ENCODE results near the gene C9orf153.
"Not testable (repeated sequence)": the region's sequence is repeated elsewhere in the genome, so short reads cannot be mapped to it uniquely, and the experiment has no call there.

C9orf153 gene

DNA sequence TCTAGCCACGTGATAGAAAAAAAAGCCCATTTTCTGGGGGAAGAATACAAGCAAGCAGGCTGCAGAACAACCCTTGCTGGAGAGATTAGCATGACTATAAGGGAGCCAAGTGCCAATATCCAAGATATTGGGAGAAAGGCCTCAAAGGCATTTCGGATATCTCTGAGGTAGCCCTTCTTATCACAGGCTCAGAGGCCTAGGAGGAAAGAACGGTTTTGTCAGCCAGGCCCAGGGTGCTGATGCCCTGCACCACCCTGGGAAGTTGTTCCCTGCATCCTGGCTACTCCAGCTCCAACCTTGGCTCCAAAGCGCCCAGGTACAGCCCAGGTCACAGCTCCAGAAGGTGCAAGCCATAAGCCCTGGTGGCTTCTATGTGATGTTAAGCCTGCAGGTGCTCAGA, 66.4 kb downstream of the C9orf153 start:
- DNase-seq (ENCODE audit: low read depth in 3 of 3, low spot score in 1 of 3), result no peak

DNA sequence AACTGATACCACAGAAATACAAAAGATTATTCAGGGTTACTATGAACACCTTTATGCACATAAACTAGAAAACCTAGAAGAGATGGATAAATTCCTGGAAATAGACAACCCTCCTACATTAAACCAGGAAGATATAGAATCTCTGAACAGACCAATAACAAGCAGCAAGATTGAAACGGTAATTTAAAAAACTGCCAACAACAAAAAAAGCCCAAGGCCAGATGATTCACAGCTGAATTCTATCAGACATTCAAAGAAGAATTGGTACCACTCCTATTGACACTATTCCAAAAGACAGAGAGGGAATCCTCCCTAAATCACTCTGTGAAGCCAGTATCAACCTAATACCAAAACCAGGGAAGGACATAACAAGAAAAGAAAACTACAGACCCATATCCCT, 68.8 kb downstream of the C9orf153 start:
- DNase-seq (ENCODE audit: low read depth in 3 of 3, low spot score in 1 of 3), result not testable (repeated sequence)

DNA sequence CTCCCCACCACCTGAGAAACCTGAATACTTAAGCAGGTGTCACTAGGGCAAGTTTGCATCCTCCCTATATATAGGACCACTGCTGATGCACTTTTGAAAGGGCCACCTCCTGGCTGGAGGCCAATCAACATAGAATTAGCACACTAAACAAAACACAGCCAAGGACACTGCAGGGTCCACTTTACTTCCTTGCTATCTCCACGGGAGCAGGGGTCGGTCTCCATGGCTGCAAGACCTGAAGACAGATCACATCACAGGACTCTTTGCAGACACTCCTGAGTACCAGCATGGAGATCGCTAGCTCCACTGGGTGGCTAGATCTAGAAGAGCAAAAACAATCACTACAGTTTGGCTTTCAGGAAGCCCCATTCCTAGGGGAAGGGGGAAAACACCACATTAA, 72.3 kb downstream of the C9orf153 start:
- DNase-seq (ENCODE audit: low read depth in 3 of 3, low spot score in 1 of 3), result no peak

DNA sequence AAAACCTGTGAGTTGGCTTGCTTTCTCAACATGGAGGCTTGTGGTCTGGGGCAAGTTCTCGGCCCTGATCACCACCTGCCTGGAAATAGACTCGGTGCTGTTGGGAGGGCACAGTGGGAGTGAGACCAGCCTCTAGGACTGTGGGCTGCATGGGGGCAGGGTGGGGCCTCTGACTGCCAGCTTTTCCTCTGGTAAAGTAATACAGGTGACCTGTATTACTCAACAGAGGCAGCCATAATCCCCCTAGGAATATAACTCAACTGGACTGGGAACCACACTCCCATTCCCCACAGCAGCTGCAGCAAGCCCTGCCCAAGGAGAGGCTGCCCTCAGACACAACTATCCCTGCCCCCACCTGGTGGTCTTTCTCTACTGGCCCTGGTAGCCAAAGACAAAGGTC, 72.8 kb downstream of the C9orf153 start:
- no peak for DNase-seq (ENCODE audit: low read depth in 3 of 3, low spot score in 1 of 3)

DNA sequence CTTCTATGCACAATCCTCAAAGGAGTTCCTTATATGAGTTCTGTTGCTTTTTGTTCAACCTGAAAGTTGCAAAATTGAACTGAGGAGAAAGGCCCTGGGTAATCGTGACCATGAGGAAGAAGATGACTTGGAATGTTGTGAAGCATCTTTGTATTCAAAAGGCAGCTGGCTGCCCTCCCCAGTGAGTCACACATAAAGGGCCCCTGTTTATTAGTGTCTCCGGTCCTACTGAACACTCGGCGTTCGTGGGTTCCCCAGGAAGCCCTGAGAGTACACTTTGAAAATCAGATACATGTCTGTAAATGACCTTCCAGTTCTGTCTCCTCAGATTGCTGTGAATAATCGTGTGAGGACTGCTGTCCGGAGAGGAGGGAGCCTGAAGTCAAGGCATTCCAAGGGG, 73.6 kb downstream of the C9orf153 start:
- no peak for DNase-seq (ENCODE audit: low read depth in 3 of 3, low spot score in 1 of 3)

DNA sequence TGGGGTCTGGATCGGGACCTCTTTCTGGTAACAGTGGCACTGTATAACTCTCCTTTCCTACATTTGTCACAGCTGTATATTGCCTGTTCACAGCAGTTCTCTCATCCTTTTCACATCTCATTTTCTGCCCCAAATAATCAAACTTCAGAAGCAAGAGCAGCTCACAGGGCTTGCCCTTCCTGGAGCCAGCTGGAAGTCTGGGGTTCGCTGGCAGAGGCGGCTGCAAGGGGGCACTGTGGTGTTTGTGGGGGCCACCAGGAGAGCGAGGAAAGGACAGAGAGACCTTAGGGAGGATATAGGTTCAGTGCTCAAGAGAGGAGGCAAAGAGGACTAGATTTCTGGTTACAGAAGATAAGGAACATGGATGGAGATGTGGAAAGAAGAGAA, 75.3 kb downstream of the C9orf153 start:
- no peak for DNase-seq (ENCODE audit: low read depth in 3 of 3, low spot score in 1 of 3)

DNA sequence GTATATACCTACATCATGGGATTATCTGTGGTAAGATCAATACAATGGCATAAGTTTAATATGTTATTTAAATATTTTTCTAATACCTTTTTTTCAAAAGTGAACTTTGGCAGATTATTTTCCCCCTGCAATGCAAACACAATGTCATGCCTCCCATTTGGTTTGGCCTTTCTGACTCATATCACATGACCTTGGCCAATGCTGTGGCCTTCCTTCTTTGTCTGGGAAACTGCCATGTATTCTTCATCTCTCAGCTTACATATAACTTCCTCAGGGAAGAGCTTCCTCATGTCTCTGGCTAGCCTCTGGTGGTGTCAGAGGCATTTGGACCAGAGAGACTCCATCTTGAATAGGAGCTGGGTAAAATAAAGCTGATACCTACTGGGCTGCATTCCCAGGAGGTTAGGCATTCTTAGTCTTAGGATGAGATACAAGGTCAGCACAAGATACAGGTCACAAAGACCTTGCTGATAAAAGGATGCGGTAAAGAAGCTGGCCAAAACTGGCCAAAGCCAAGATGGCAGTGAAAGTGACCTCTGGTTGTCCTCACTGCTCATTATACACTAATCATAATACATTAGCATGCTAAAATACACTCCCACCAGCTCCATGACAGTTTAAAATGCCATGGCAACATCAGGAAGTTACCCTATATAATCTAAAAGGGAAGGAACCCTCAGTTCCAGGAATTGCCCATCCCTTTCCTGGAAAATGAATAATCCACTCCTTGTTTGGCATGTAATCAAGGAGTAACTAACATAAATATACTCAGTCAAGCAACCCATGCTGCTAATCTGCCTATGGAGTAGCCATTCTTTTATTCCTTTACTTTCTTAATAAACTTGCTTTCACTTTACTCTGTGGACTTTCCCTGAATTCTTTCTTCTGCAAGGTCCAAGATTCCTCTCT, 76.0 kb downstream of the C9orf153 start:
- no peak for DNase-seq (ENCODE audit: low read depth in 3 of 3, low spot score in 1 of 3)

DNA sequence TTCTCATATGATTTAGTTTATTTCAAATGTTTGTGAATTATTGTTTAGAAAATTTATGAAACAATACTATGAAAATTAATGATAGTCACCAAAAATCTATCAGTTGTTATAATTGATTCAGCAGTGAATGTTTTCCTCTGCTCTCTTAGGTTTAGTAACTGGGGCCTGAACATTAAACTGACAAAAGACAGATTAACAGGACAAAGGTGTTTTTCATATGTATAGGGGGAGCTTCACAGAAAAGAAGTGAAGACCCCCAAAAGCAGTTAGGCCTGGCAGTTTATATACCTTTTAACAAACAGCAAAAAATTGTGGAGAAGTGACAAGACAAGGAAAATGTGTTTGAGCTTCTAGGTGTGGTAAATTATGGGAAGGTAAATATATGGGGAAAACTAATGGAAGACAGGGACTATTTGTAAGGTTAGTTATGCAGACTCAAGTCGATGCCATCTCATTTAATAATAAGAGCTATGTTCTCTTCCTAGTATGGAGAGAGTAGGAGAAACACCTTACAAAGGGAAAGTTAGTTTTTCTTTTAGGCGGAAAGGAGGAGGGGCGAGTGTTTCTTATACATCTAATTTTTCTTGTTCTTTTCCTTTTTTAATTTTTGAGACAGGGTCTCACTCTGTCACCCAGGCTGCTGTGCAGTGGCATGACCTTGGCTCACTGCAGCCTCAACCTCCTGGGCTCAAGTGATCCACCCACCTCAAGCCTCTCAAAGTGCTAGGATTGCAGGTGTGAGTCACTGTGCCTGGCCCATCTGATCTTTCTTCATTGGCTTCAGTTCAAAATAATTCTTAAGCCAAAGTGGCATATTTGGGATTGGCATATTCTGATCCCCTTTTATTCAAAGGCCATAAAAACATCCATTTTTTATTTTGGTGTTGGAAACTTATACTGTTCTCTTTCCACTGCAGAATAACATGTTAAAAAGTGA, 77.8 kb downstream of the C9orf153 start:
- DNase-seq (ENCODE audit: low read depth in 3 of 3, low spot score in 1 of 3), result no peak

DNA sequence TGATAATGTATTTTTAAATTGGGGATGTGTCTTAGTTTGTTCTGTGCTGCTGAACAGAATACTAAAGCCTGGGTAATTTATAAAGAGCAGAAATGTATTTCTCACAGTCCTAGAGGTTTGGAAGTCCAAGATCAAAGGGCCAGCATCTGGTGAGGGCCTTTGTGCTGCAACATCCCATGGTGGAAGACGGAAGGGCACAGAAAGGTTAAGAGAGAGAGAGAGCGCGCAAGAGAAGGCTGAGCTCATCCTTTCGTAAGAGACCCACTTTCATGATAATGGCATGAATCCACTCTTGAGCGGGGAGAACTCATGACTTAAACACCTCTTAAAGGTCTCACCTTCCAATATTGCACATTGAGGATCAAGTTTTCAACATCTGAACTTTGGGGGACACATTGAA, 81.0 kb downstream of the C9orf153 start:
- no peak for DNase-seq (ENCODE audit: low read depth in 3 of 3, low spot score in 1 of 3)

DNA sequence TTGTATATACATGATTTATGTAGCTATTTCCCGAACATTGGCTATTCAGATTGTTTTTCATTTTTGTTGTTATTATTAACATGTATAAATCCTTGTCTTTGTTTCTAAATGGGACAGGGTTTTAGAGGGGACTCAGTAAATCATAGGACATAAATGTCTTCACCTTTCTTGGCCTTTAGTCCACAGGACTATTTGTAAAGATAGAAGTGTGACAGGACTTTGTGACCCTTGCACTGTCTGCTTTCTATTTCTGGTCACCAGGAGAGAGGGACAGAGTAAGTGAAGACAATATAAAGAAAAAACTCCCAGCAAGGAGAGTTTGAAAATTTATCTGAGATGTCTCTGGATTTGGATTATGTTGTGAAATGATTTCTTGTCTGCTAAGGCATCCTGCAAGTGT, 81.5 kb downstream of the C9orf153 start:
- DNase-seq (ENCODE audit: low read depth in 3 of 3, low spot score in 1 of 3), result no peak

DNA sequence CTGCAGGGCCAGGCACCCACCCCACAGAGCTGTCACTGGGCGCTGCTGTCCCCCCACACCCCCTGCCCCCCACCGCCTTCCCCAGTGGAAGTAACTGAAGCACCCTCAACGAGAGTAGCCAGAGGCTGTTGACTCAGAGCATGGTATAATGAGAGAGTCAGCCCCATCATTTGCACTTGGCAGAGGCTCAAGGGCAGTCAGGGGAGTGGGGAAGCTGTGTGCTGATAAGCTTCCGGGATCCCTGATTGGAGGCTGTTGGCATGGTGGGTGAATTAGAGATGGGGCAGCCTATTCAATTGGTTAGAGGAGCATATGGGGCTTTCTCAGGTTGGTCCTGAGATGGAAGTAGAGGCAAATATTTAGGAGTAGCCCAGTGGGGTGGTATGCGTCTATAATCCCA, 83.0 kb downstream of the C9orf153 start:
- DNase-seq (ENCODE audit: low read depth in 3 of 3, low spot score in 1 of 3), result no peak

DNA sequence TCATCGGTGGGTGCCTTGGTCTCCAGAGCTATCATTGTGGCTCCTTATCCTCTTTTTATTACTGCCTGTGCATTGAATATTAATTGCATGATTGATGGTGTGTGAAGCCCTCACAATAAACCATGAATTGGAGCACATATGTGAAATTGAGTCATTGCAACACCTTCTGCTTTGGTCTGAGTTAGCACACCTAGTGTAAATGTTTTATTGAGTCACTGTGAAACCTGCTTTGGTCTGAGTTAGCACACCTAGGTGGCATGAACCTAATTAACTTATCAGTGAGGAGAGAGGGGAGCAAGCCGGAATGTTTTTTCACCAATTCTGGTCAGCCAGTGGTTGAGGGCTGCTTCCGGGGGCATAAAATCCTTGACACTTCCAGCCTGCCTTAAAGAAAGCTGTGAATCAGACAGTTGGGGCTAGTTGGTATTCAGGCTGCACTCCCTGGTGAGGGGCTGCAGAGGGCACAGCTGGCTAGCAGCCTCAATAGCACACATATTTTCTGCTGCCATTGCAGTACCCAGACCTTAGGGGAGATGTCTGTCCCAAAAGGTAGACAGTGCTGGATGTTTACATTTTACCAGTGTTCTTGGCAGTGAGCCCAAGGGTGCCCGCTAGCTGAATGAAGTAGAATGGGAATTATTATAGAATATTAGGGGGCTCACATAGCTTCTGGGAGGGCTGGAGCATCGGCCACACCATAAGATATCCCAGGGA, 83.6 kb downstream of the C9orf153 start:
- no peak for DNase-seq (ENCODE audit: low read depth in 3 of 3, low spot score in 1 of 3)

DNA sequence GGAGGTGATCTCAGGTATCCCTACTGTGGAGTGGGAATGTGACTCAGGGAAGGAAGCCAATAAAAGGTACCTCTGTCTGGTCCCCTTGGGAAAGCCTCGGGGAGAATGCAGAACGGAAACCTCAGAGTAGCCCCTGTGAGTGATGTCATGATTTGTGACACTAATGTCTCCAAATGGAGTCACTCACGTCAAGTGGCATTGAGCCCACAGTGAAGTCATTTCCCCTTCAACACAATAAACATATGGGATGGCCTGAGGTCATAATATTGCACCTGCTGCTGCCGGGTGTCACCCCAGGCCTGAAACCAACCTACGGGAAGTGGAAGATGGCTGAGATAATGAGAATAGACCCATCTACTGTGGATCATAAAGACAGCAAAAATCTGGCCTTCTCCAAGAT, 84.2 kb downstream of the C9orf153 start:
- no peak for DNase-seq (ENCODE audit: low read depth in 3 of 3, low spot score in 1 of 3)
